Right renal pelvis (tissue), 4 donors: ENCODE data around the gene SYPL2. TPM values are rescaled to one million over a fixed set of nuclear protein-coding genes. Genes with fewer than 3 reads are reported as not detected.

ENCODE experiments used
- polyA plus RNA-seq, 4 donors: library from polyadenylated mRNA; unstranded; fragments of 120-200 nt; gene quantifications; one replicate each; pipeline ENCODE4 v1.2.1, GENCODE V29; 2013; ENCODE audit not compliant: insufficient read length in 4 of 4

SYPL2 gene
- polyA plus RNA-seq, 4 donors, result 6.5 to 12.5 (median 10.3) TPM

Other genes starting within 250 kb of the SYPL2 start
- 10 to 100 TPM; 29.0 to 38.3 (median 34.0) TPM for gene CELSR2, start 217.0 kb upstream of the SYPL2 start, polyA plus RNA-seq
- gene PSRC1, start 183.4 kb upstream of the SYPL2 start, polyA plus RNA-seq, result 10 to 100 TPM; 22.1 to 28.3 (median 26.6) TPM
- under 1 TPM in 2 of 4 donors, not detected in 2; 0.14 to 0.26 TPM for gene MYBPHL, start 159.5 kb upstream of the SYPL2 start, polyA plus RNA-seq
- gene SORT1, start 68.6 kb upstream of the SYPL2 start, polyA plus RNA-seq, result 10 to 100 TPM; 54.6 to 66.3 (median 62.6) TPM
- gene PSMA5, start 40.1 kb upstream of the SYPL2 start, polyA plus RNA-seq, result 100 to 1,000 TPM in 3 of 4 donors, 10 to 100 TPM in 1; 98.8 to 111 (median 106) TPM
- 10 to 100 TPM in 2 of 4 donors, 1 to 10 TPM in 2; 9.0 to 10.2 (median 9.8) TPM for gene ATXN7L2, start 17.4 kb downstream of the SYPL2 start, polyA plus RNA-seq
- gene CYB561D1, start 27.5 kb downstream of the SYPL2 start, polyA plus RNA-seq, result 1 to 10 TPM; 8.1 to 9.3 (median 9.2) TPM
- 1 to 10 TPM; 8.0 to 9.1 (median 9.0) TPM for gene AMIGO1, start 43.2 kb downstream of the SYPL2 start, polyA plus RNA-seq
- under 1 TPM; 0.49 to 0.91 (median 0.90) TPM for gene GPR61, start 73.3 kb downstream of the SYPL2 start, polyA plus RNA-seq
- 10 to 100 TPM; 12.2 to 14.2 (median 13.7) TPM for gene GNAI3, start 82.1 kb downstream of the SYPL2 start, polyA plus RNA-seq
- gene GNAT2, start 153.1 kb downstream of the SYPL2 start, polyA plus RNA-seq, result under 1 TPM in 1 of 4 donors, not detected in 3; 0.06 TPM
- gene AMPD2, start 153.3 kb downstream of the SYPL2 start, polyA plus RNA-seq, result 10 to 100 TPM; 46.1 to 49.2 (median 48.4) TPM
- 10 to 100 TPM; 56.8 to 69.7 (median 63.0) TPM for gene GSTM4, start 189.6 kb downstream of the SYPL2 start, polyA plus RNA-seq
- gene GSTM2, start 201.5 kb downstream of the SYPL2 start, polyA plus RNA-seq, result 100 to 1,000 TPM; 171 to 257 (median 213) TPM
- gene GSTM1, start 221.3 kb downstream of the SYPL2 start, polyA plus RNA-seq, result 100 to 1,000 TPM in 1 of 4 donors, 1 to 10 TPM in 3; 2.4 to 121 (median 3.1) TPM
- gene GSTM5, start 245.7 kb downstream of the SYPL2 start, polyA plus RNA-seq, result 10 to 100 TPM; 28.7 to 55.4 (median 41.5) TPM